WTC11 (cell line): ENCODE results near the gene PTPRT. TPM values are rescaled to one million over a fixed set of nuclear protein-coding genes. Genes with fewer than 3 reads are reported as not detected.

ENCODE experiments used
- ATAC-seq: fragments of 200-7000 bp; cut with Tn5 transposase; 2 replicates; pipeline ENCODE4 v1.10.0; 2021; ENCODE audit warnings: mild to moderate bottlenecking, moderate library complexity
- CTCF ChIA-PET: fragments of 300-600 bp; sonication (Branson Sonifier 250); formaldehyde crosslinking; loops from one replicate; lab custom pipeline; 2021; ENCODE audit warnings: antibody characterized with exemption; lab: Charles Lee
- POLR2A ChIA-PET: fragments of 350-600 bp; sonication (Branson Sonifier 250); formaldehyde crosslinking; loops from one replicate; lab custom pipeline; 2021; ENCODE audit warnings: antibody characterized with exemption; lab: Charles Lee
- DNase-seq: peaks from one replicate; pipeline ENCODE4 v3.0.0; 2021; ENCODE audit warnings: low spot score
- H3K27ac Mint-ChIP-seq: 2 replicates; pipeline ENCODE4 v1.8.0; 2021; ENCODE audit warnings: mixed read lengths
- H3K27me3 Mint-ChIP-seq: 2 replicates; pipeline ENCODE4 v1.8.0; 2021; ENCODE audit warnings: low read depth, mild to moderate bottlenecking, moderate library complexity, mixed read lengths
- H3K36me3 Mint-ChIP-seq: 2 replicates; pipeline ENCODE4 v1.8.0; 2021; ENCODE audit warnings: mixed read lengths
- H3K4me1 Mint-ChIP-seq: 2 replicates; pipeline ENCODE4 v1.8.0; 2022; ENCODE audit warnings: mixed read lengths
- H3K4me3 Mint-ChIP-seq: 2 replicates; pipeline ENCODE4 v1.8.0; 2021; ENCODE audit warnings: mild to moderate bottlenecking, moderate library complexity, mixed read lengths
- H3K9me3 Mint-ChIP-seq: 2 replicates; pipeline ENCODE4 v1.8.0; 2021; ENCODE audit warnings: mixed read lengths
- ATF1 ChIP-seq: sonication (generic); formaldehyde crosslinking; IDR thresholded peaks from 2 replicates; pipeline ENCODE4 v1.8.1; 2023; ENCODE audit warnings: mild to moderate bottlenecking, moderate library complexity, missing genetic modification reagents
- ATF6 ChIP-seq: sonication (generic); formaldehyde crosslinking; IDR thresholded peaks from 2 replicates; pipeline ENCODE4 v1.8.1; 2023; ENCODE audit warnings: mild to moderate bottlenecking, missing genetic modification reagents
- CREM ChIP-seq: sonication (generic); formaldehyde crosslinking; IDR thresholded peaks from 2 replicates; pipeline ENCODE4 v1.8.1; 2022; ENCODE audit warnings: mild to moderate bottlenecking, missing genetic modification reagents, moderate library complexity
- EMX1 ChIP-seq: fragments of 250-450 bp; sonication (Bioruptor Pico); IDR thresholded peaks from 2 replicates; pipeline ENCODE4 v1.8.0; 2021; ENCODE audit warnings: mild to moderate bottlenecking
- ESRRA ChIP-seq: sonication (generic); formaldehyde crosslinking; IDR thresholded peaks from 2 replicates; pipeline ENCODE4 v1.8.1; 2022; ENCODE audit warnings: mild to moderate bottlenecking, missing genetic modification reagents, borderline replicate concordance
- HMGA2 ChIP-seq: fragments of 250-450 bp; sonication (Bioruptor Pico); IDR thresholded peaks from 2 replicates; pipeline ENCODE4 v1.4.0; 2021; ENCODE audit warnings: mild to moderate bottlenecking, moderate library complexity
- JUN ChIP-seq: sonication (generic); formaldehyde crosslinking; IDR thresholded peaks from 2 replicates; pipeline ENCODE4 v1.8.0; 2023; ENCODE audit warnings: mild to moderate bottlenecking, missing genetic modification reagents
- MXD4 ChIP-seq: fragments of 250-450 bp; sonication (Bioruptor Pico); IDR thresholded peaks from 2 replicates; pipeline ENCODE4 v1.8.0; 2021; ENCODE audit warnings: mild to moderate bottlenecking, moderate library complexity, borderline replicate concordance
- MYBL2 ChIP-seq: sonication (generic); formaldehyde crosslinking; IDR thresholded peaks from 2 replicates; pipeline ENCODE4 v1.8.1; 2023; ENCODE audit warnings: mild to moderate bottlenecking, moderate library complexity, missing genetic modification reagents
- NFYB ChIP-seq: sonication (generic); formaldehyde crosslinking; conservative IDR thresholded peaks from 2 replicates; pipeline ENCODE4 v1.8.0; 2022; ENCODE audit warnings: low read depth, missing genetic modification reagents
- OVOL2 ChIP-seq: fragments of 250-450 bp; sonication (Bioruptor Pico); IDR thresholded peaks from 2 replicates; pipeline ENCODE4 v1.9.0; 2021; ENCODE audit warnings: mild to moderate bottlenecking, borderline replicate concordance
- TEAD1 ChIP-seq: sonication (generic); formaldehyde crosslinking; IDR thresholded peaks from 2 replicates; pipeline ENCODE4 v1.8.0; 2022; ENCODE audit warnings: mild to moderate bottlenecking, missing genetic modification reagents
- ZBTB21 ChIP-seq: sonication (generic); formaldehyde crosslinking; IDR thresholded peaks from 2 replicates; pipeline ENCODE4 v1.8.1; 2023; ENCODE audit warnings: mild to moderate bottlenecking, missing genetic modification reagents, borderline replicate concordance
- ZNF263 ChIP-seq: sonication (generic); formaldehyde crosslinking; IDR thresholded peaks from 2 replicates; pipeline ENCODE4 v1.8.1; 2022; ENCODE audit warnings: low read depth, mild to moderate bottlenecking, moderate library complexity, missing genetic modification reagents
- ZNF317 ChIP-seq: sonication (generic); formaldehyde crosslinking; IDR thresholded peaks from 2 replicates; pipeline ENCODE4 v1.8.1; 2023; ENCODE audit warnings: low read depth, mild to moderate bottlenecking, moderate library complexity, missing genetic modification reagents, borderline replicate concordance
- ZNF423 ChIP-seq: fragments of 250-450 bp; sonication (Bioruptor Pico); IDR thresholded peaks from 2 replicates; pipeline ENCODE4 v2.1.2; 2022; ENCODE audit warnings: mild to moderate bottlenecking, moderate library complexity
- total RNA-seq: library from RNA; stranded (reverse); gene quantifications from 3 replicates; pipeline ENCODE4 v1.2.3, GENCODE V29; 2021
- TF ChIP-seq, protein P1 (sequence below): fragments of 250-450 bp; sonication (Bioruptor Pico); IDR thresholded peaks from 2 replicates; pipeline ENCODE4 v1.9.0; 2021; ENCODE audit warnings: moderate library complexity, mild to moderate bottlenecking, inconsistent platforms, borderline replicate concordance
- TF ChIP-seq, protein P2 (sequence below): sonication (generic); formaldehyde crosslinking; IDR thresholded peaks from 2 replicates; pipeline ENCODE4 v1.8.1; 2023; ENCODE audit warnings: mild to moderate bottlenecking, missing genetic modification reagents, moderate library complexity
- TF ChIP-seq, protein P3 (sequence below): sonication (generic); formaldehyde crosslinking; IDR thresholded peaks from 2 replicates; pipeline ENCODE4 v1.8.1; 2023; ENCODE audit warnings: mild to moderate bottlenecking, missing genetic modification reagents, moderate library complexity
- TF ChIP-seq, protein P4 (sequence below): sonication (generic); formaldehyde crosslinking; IDR thresholded peaks from 2 replicates; pipeline ENCODE4 v1.8.0; 2022; ENCODE audit warnings: mild to moderate bottlenecking, missing genetic modification reagents
- TF ChIP-seq, protein P5 (sequence below): fragments of 250-450 bp; sonication (Bioruptor Pico); IDR thresholded peaks from 2 replicates; pipeline ENCODE4 v1.9.0; 2021; ENCODE audit warnings: mild to moderate bottlenecking

The PTPRT gene
- total RNA-seq, 1 experiment from 2014 or later: 1.1 TPM

DNA sequence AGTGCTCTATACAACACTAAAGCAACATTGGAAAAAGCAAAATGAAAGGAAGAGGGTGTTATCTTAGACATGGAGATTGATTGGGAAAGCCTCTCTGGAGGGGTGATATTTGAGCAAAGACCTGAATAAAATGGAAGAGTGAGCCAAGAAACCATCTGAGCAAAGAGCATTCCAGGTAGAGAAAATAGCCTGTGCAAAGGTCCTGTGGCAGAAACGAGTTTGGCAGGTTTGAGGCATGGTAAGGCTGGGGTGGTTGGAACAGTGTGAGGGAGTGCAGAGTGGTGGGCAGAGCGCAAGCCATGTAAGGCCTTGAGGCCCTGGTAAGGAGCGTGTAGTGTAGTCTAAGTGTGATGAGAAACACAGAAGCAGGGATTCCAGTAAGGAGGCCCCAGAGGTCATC is 40.0 kb upstream of the PTPRT start:
- no peaks in the 10 kb centered on the region for H3K36me3 Mint-ChIP-seq
- TF ChIP-seq ZBTB21 (CRISPR knock-in tag) (no peak), OVOL2 (no peak), MXD4 (CRISPR knock-in tag) (no peak), ZNF317 (CRISPR knock-in tag) (no peak), TEAD1 (no peak), HMGA2 (CRISPR knock-in tag) (no peak), NFYB (CRISPR knock-in tag) (no peak), ZNF423 (CRISPR knock-in tag) (no peak), ZNF263 (CRISPR knock-in tag) (no peak)
- TF ChIP-seq, protein P1, sequence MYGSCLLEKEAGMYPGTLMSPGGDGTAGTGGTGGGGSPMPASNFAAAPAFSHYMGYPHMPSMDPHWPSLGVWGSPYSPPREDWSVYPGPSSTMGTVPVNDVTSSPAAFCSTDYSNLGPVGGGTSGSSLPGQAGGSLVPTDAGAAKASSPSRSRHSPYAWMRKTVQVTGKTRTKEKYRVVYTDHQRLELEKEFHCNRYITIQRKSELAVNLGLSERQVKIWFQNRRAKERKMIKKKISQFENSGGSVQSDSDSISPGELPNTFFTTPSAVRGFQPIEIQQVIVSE (CRISPR knock-in tag): no peak
- TF ChIP-seq, protein P2, sequence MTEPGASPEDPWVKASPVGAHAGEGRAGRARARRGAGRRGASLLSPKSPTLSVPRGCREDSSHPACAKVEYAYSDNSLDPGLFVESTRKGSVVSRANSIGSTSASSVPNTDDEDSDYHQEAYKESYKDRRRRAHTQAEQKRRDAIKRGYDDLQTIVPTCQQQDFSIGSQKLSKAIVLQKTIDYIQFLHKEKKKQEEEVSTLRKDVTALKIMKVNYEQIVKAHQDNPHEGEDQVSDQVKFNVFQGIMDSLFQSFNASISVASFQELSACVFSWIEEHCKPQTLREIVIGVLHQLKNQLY: no peak
- TF ChIP-seq, protein P3, sequence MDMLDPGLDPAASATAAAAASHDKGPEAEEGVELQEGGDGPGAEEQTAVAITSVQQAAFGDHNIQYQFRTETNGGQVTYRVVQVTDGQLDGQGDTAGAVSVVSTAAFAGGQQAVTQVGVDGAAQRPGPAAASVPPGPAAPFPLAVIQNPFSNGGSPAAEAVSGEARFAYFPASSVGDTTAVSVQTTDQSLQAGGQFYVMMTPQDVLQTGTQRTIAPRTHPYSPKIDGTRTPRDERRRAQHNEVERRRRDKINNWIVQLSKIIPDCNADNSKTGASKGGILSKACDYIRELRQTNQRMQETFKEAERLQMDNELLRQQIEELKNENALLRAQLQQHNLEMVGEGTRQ: no peak
- TF ChIP-seq, protein P4, sequence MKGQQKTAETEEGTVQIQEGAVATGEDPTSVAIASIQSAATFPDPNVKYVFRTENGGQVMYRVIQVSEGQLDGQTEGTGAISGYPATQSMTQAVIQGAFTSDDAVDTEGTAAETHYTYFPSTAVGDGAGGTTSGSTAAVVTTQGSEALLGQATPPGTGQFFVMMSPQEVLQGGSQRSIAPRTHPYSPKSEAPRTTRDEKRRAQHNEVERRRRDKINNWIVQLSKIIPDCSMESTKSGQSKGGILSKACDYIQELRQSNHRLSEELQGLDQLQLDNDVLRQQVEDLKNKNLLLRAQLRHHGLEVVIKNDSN (CRISPR knock-in tag): no peak
- ATAC-seq (no peak), DNase-seq (no peak)
- no peaks in the 10 kb centered on the region for H3K27me3 Mint-ChIP-seq
- CTCF ChIA-PET: no interaction called here
- H3K27ac Mint-ChIP-seq: no peak overlapping the region
- POLR2A ChIA-PET: no interaction called here
- no peak overlapping the region for H3K4me3 Mint-ChIP-seq
- H3K4me1 Mint-ChIP-seq: 0 out of 2 replicates have a peak, but pooled peaks cover 3% of the 10 kb centered on the region
- H3K9me3 Mint-ChIP-seq: peaks cover 6% of the 10 kb centered on the region

DNA sequence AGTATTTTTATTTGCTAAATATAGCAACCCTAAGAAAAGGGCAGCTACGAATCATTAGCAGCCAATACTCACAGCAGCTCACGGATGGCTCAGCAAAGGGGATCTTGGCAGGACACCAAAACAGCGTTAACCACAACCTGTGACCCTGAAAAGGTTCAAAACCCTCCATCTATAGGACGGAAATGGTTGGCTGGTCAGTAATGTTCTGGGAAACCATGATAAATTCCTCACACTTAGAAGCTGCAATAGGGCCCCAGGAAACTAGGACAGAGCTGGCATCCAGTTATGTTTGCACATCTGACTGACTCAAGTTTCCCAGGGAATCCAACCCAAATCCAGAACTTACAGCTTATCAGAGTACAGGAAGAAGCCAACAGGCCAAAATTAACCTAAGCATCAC is 30.9 kb upstream of the PTPRT start:
- TF ChIP-seq JUN (CRISPR knock-in tag): no peak
- ChIA-PET POLR2A (no interaction called here), CTCF (no interaction called here)
- Mint-ChIP-seq H3K4me3 (no peak overlapping the region), H3K27ac (no peak overlapping the region), H3K27me3 (no peaks in the 10 kb centered on the region), H3K9me3 (no peaks in the 10 kb centered on the region), H3K36me3 (no peaks in the 10 kb centered on the region), H3K4me1 (peaks cover 5% of the 10 kb centered on the region; the same call in 1 of the 2 replicates)
- ATAC-seq (no peak), DNase-seq (no peak)

GRCh38 chr20:43210901-43211300 is 21.2 kb upstream of the PTPRT start:
- ATAC-seq (no peak), DNase-seq (no peak)
- Mint-ChIP-seq H3K4me3 (no peak overlapping the region), H3K9me3 (peaks cover 2% of the 10 kb centered on the region), H3K27ac (no peak overlapping the region), H3K27me3 (peaks cover 3% of the 10 kb centered on the region; the same call in 1 of the 2 replicates), H3K36me3 (no peaks in the 10 kb centered on the region), H3K4me1 (peaks cover 8% of the 10 kb centered on the region; the same call in 1 of the 2 replicates)
- ChIA-PET POLR2A (no interaction called here), CTCF (interaction anchor here (0.6 to 1.1 kb wide), 2 partner anchors 32 to 113 kb away, joined by 3 read pairs; no protein-coding TSS in a partner anchor)
- TF ChIP-seq ZNF423 (CRISPR knock-in tag): no peak
- TF ChIP-seq ATF6 (CRISPR knock-in tag): no peak
- no peak for TF ChIP-seq CREM (CRISPR knock-in tag)
- TF ChIP-seq ATF1 (CRISPR knock-in tag): no peak
- no peak for TF ChIP-seq EMX1 (CRISPR knock-in tag)
- no peak for TF ChIP-seq MYBL2
- no peak for TF ChIP-seq ESRRA (CRISPR knock-in tag)
- TF ChIP-seq, protein P5, sequence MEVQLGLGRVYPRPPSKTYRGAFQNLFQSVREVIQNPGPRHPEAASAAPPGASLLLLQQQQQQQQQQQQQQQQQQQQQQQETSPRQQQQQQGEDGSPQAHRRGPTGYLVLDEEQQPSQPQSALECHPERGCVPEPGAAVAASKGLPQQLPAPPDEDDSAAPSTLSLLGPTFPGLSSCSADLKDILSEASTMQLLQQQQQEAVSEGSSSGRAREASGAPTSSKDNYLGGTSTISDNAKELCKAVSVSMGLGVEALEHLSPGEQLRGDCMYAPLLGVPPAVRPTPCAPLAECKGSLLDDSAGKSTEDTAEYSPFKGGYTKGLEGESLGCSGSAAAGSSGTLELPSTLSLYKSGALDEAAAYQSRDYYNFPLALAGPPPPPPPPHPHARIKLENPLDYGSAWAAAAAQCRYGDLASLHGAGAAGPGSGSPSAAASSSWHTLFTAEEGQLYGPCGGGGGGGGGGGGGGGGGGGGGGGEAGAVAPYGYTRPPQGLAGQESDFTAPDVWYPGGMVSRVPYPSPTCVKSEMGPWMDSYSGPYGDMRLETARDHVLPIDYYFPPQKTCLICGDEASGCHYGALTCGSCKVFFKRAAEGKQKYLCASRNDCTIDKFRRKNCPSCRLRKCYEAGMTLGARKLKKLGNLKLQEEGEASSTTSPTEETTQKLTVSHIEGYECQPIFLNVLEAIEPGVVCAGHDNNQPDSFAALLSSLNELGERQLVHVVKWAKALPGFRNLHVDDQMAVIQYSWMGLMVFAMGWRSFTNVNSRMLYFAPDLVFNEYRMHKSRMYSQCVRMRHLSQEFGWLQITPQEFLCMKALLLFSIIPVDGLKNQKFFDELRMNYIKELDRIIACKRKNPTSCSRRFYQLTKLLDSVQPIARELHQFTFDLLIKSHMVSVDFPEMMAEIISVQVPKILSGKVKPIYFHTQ (CRISPR knock-in tag): no peak
